Keratinocyte (primary cell): ENCODE results near the gene USP26.

Source experiments
- CTCF ChIP-seq, 3 experiments: IDR thresholded peaks in 1 of 3; conservative IDR thresholded peaks in 1 of 3; optimal IDR thresholded peaks in 1 of 3; 2 replicates in 2 of 3; 3 replicates in 1 of 3; pipeline versions ENCODE3 to v1.5.1; 2011; ENCODE audit warnings: low read length in 3 of 3, mild to moderate bottlenecking in 3 of 3, moderate library complexity in 2 of 3, control low read depth in 1 of 3, inconsistent platforms in 1 of 3; ENCODE audit not compliant: insufficient read depth in 2 of 3; ENCODE audit errors: extremely low read depth in 1 of 3
- EZH2 ChIP-seq: IDR thresholded peaks from one replicate; pipeline ENCODE4 v1.6.1; 2012; ENCODE audit warnings: inconsistent platforms, mild to moderate bottlenecking, low read length, moderate library complexity

- TF ChIP-seq CTCF (optimal IDR thresholded peaks at IDR 0.05 in 1 of 3, IDR thresholded peaks at IDR 0.05 in 1 of 3, conservative IDR thresholded peaks at IDR 0.05 in 1 of 3; ENCODE audit: extremely low read depth in 1 of 3, insufficient read depth in 2 of 3, low read length in 3 of 3) (no peak), EZH2 (no peak)
These were observed 13.0 kb downstream of the USP26 start for GRCh38 chrX:133083899-133084298.
